Uterus (tissue), 4 donors: Measurements from ENCODE around the gene PCBD1. TPM values are rescaled to one million over a fixed set of nuclear protein-coding genes. Genes with fewer than 3 reads are reported as not detected.
A peak's percentile ranks its signal among the peaks of the same experiment; 100 is the strongest.

Source experiments
- DNase-seq, 2 donors: peaks; one replicate each; pipeline ENCODE4 v3.0.0-alpha.2; 2019 to 2020
- H3K27ac ChIP-seq, 2 donors: fragments of 200-600 bp; sonication (generic); 1 replicate in 1 of 2; 2 replicates in 1 of 2; pipeline ENCODE4 v1.5.1; 2016 to 2018
- H3K27me3 ChIP-seq, 2 donors: fragments of 200-600 bp; sonication (generic); one replicate each; pipeline ENCODE4 v1.5.1; 2018 to 2019; ENCODE audit warnings: control low read depth in 1 of 2
- H3K36me3 ChIP-seq, 2 donors: fragments of 200-600 bp; sonication (generic); one replicate each; pipeline ENCODE4 v1.5.1; 2019; ENCODE audit warnings: control low read depth in 1 of 2
- H3K4me1 ChIP-seq, 2 donors: fragments of 200-600 bp; sonication (generic); one replicate each; pipeline ENCODE4 v1.5.1; 2018 to 2019; ENCODE audit warnings: control low read depth in 1 of 2
- H3K4me3 ChIP-seq, 2 donors: fragments of 200-600 bp; sonication (generic); 1 replicate in 1 of 2; 2 replicates in 1 of 2; pipeline ENCODE4 v1.5.1; 2018 to 2019; ENCODE audit warnings: mild to moderate bottlenecking in 1 of 2
- H3K9me3 ChIP-seq, 2 donors: fragments of 200-600 bp; sonication (generic); one replicate each; pipeline ENCODE4 v1.5.1; 2019; ENCODE audit warnings: control low read depth in 1 of 2
- CTCF ChIP-seq, 4 experiments: fragments of 200-600 bp in 2 of 4; fragments of 450-650 bp in 2 of 4; sonication (generic) in 2 of 4; IDR thresholded peaks; one replicate each; pipeline ENCODE4 v1.5.1; 2016 to 2019; ENCODE audit warnings: antibody characterized with exemption in 4 of 4, mild to moderate bottlenecking in 2 of 4, moderate library complexity in 1 of 4
- POLR2A ChIP-seq, 2 donors: fragments of 450-650 bp; IDR thresholded peaks; one replicate each; pipeline ENCODE4 v1.6.1; 2016; ENCODE audit warnings: antibody characterized with exemption in 2 of 2, mild to moderate bottlenecking in 1 of 2, moderate library complexity in 1 of 2
- intact Hi-C: fragments of 100-400 bp; cut with DNase I; formaldehyde crosslinking; loops from one replicate; pipeline ENCODE4 v1.15.1; 2023; ENCODE audit warnings: low total_unique reads
- total RNA-seq, 4 donors: library from RNA; depleted of rRNA in 3 of 4; stranded (reverse); fragments of >200 nt in 3 of 4; gene quantifications; one replicate each; pipeline versions ENCODE4 v1.1.0 to v1.2.4, GENCODE V29; 2014 to 2023
- donor health status: DM: yes; HTN: yes; CAD: no.

PCBD1 gene
- total RNA-seq, 4 donors from 2014 or later: 18.4 to 52.8 (median 27.9) TPM

GRCh38 chr10:70934701-70935100 lies 46.3 kb upstream of the PCBD1 start:
- intact Hi-C loops: no loop called here
- no peaks in the 10 kb centered on the region for H3K27me3 ChIP-seq
- DNase-seq: no peak
- no peaks in the 10 kb centered on the region for H3K9me3 ChIP-seq
- no peak overlapping the region for H3K4me3 ChIP-seq
- no peaks in the 10 kb centered on the region for H3K36me3 ChIP-seq
- H3K4me1 ChIP-seq: no peaks in the 10 kb centered on the region
- TF ChIP-seq CTCF (IDR thresholded peaks at IDR 0.05) (no peak), POLR2A (IDR thresholded peaks at IDR 0.05) (no peak)
- no peak overlapping the region for H3K27ac ChIP-seq

GRCh38 chr10:70932392-70933196 lies 44.2 kb upstream of the PCBD1 start:
- H3K27me3 ChIP-seq: no peaks in the 10 kb centered on the region
- no peak overlapping the region for H3K4me3 ChIP-seq
- no peaks in the 10 kb centered on the region for H3K36me3 ChIP-seq
- DNase-seq: peak; percentile 68 to 69
- no peak overlapping the region for H3K27ac ChIP-seq
- TF ChIP-seq CTCF (IDR thresholded peaks at IDR 0.05) (no peak), POLR2A (IDR thresholded peaks at IDR 0.05) (no peak)
- intact Hi-C loops: no loop called here
- no peaks in the 10 kb centered on the region for H3K4me1 ChIP-seq
- no peaks in the 10 kb centered on the region for H3K9me3 ChIP-seq

- H3K27ac ChIP-seq: no peak overlapping the region
- peaks cover 0 to 4% of the 10 kb centered on the region in 2 donors for H3K4me1 ChIP-seq
- no peaks in the 10 kb centered on the region for H3K9me3 ChIP-seq
- TF ChIP-seq CTCF (IDR thresholded peaks at IDR 0.05) (no peak), POLR2A (IDR thresholded peaks at IDR 0.05) (no peak)
- no peak overlapping the region for H3K4me3 ChIP-seq
- no peaks in the 10 kb centered on the region for H3K36me3 ChIP-seq
- DNase-seq: peak; percentile 38 to 47
- H3K27me3 ChIP-seq: no peaks in the 10 kb centered on the region
- intact Hi-C loops: no loop called here
Measured at GRCh38 chr10:70931168-70931815, 42.9 kb upstream of the PCBD1 start.

- H3K27ac ChIP-seq: no peak overlapping the region
- no peak for TF ChIP-seq CTCF (IDR thresholded peaks at IDR 0.05)
- no peak for TF ChIP-seq POLR2A (IDR thresholded peaks at IDR 0.05)
- no peaks in the 10 kb centered on the region for H3K27me3 ChIP-seq
- H3K4me3 ChIP-seq: no peak overlapping the region
- H3K9me3 ChIP-seq: no peaks in the 10 kb centered on the region
- peaks cover 0 to 4% of the 10 kb centered on the region in 2 donors for H3K4me1 ChIP-seq
- H3K36me3 ChIP-seq: no peaks in the 10 kb centered on the region
- DNase-seq: no peak
- intact Hi-C loops: no loop called here
Measured at GRCh38 chr10:70930263-70931000, 42.1 kb upstream of the PCBD1 start.
